ENCODE results near the gene PDZD2. TPM values are rescaled to one million over a fixed set of nuclear protein-coding genes. Genes with fewer than 3 reads are reported as not detected.

Gene PDZD2
- total and polyA plus RNA-seq, 11 donors: 28.3 to 116 (median 80.6) TPM

GRCh38 chr5:31604240-31604639, 34.7 kb upstream of the PDZD2 start:
- no peak overlapping the region for H3K4me3 ChIP-seq
- peaks cover 0 to 11% (median 0%) of the 10 kb centered on the region in 12 donors for H3K9me3 ChIP-seq
- H3K4me1 ChIP-seq: no peaks in the 10 kb centered on the region
- TF ChIP-seq POLR2A (IDR thresholded peaks at IDR 0.05) (no peak), CTCF (IDR thresholded peaks at IDR 0.05) (no peak)
- no peaks in the 10 kb centered on the region for H3K36me3 ChIP-seq
- H3K27ac ChIP-seq: no peak overlapping the region
- 75 to 81% (median 79%) methylated on average over 2 of the region's 2 CpGs for WGBS, 4 donors
- ATAC-seq (no peak), DNase-seq (no peak)
- no peaks in the 10 kb centered on the region for H3K27me3 ChIP-seq
- intact Hi-C loops (cut with DNase I): no loop called here

GRCh38 chr5:31604644-31605043, 34.3 kb upstream of the PDZD2 start:
- Histone ChIP-seq H3K4me1 (no peaks in the 10 kb centered on the region), H3K36me3 (no peaks in the 10 kb centered on the region), H3K4me3 (no peak overlapping the region), H3K9me3 (peaks cover 0 to 11% (median 0%) of the 10 kb centered on the region in 12 donors), H3K27me3 (no peaks in the 10 kb centered on the region), H3K27ac (no peak overlapping the region)
- ATAC-seq (no peak), DNase-seq (no peak)
- WGBS, 4 donors: 83 to 92% (median 86%) methylated on average over 2 of the region's 2 CpGs
- intact Hi-C loops (cut with DNase I): no loop called here
- TF ChIP-seq POLR2A (IDR thresholded peaks at IDR 0.05) (no peak), CTCF (IDR thresholded peaks at IDR 0.05) (no peak)

- Histone ChIP-seq H3K4me3 (no peak overlapping the region), H3K36me3 (no peaks in the 10 kb centered on the region), H3K27me3 (no peaks in the 10 kb centered on the region), H3K4me1 (no peaks in the 10 kb centered on the region), H3K9me3 (peaks cover 0 to 11% (median 0%) of the 10 kb centered on the region in 12 donors), H3K27ac (no peak overlapping the region)
- ATAC-seq (peak in 1 of 4 donors; percentile 58), DNase-seq (no peak)
- TF ChIP-seq CTCF (IDR thresholded peaks at IDR 0.05) (no peak), POLR2A (IDR thresholded peaks at IDR 0.05) (no peak)
- 72 to 84% (median 76%) methylated on average over 1 of the region's 1 CpG for WGBS, 4 donors
- intact Hi-C loops (cut with DNase I): no loop called here
Measured at GRCh38 chr5:31605920-31606319, 33.0 kb upstream of the PDZD2 start.

GRCh38 chr5:31607546-31607945, 31.4 kb upstream of the PDZD2 start:
- Histone ChIP-seq H3K9me3 (peaks cover 0 to 11% (median 0%) of the 10 kb centered on the region in 12 donors), H3K27ac (no peak overlapping the region), H3K4me3 (no peak overlapping the region), H3K4me1 (peaks cover 0 to 4% (median 0%) of the 10 kb centered on the region in 12 donors), H3K27me3 (no peaks in the 10 kb centered on the region), H3K36me3 (no peaks in the 10 kb centered on the region)
- no peak for DNase-seq
- intact Hi-C loops (cut with DNase I): no loop called here
- WGBS, 4 donors: 69 to 88% (median 81%) methylated on average over 2 of the region's 2 CpGs
- no peak for TF ChIP-seq POLR2A (IDR thresholded peaks at IDR 0.05)
- TF ChIP-seq CTCF (IDR thresholded peaks at IDR 0.05): no peak
- no peak for ATAC-seq

Measured in heart left ventricle (tissue), 16 donors.